ENCODE measurements around the gene GSX2. TPM values are rescaled to one million over a fixed set of nuclear protein-coding genes. Genes with fewer than 3 reads are reported as not detected.
"Not testable (repeated sequence)": the region's sequence is repeated elsewhere in the genome, so short reads cannot be mapped to it uniquely, and the experiment has no call there.

Gene GSX2
- total RNA-seq, 2 donors from 2014 or later: not detected

GRCh38 chr4:54118850-54119589 lies 19.1 kb downstream of the GSX2 start:
- TF ChIP-seq, protein P1, sequence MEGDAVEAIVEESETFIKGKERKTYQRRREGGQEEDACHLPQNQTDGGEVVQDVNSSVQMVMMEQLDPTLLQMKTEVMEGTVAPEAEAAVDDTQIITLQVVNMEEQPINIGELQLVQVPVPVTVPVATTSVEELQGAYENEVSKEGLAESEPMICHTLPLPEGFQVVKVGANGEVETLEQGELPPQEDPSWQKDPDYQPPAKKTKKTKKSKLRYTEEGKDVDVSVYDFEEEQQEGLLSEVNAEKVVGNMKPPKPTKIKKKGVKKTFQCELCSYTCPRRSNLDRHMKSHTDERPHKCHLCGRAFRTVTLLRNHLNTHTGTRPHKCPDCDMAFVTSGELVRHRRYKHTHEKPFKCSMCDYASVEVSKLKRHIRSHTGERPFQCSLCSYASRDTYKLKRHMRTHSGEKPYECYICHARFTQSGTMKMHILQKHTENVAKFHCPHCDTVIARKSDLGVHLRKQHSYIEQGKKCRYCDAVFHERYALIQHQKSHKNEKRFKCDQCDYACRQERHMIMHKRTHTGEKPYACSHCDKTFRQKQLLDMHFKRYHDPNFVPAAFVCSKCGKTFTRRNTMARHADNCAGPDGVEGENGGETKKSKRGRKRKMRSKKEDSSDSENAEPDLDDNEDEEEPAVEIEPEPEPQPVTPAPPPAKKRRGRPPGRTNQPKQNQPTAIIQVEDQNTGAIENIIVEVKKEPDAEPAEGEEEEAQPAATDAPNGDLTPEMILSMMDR (IDR thresholded peaks at IDR 0.05): no peak
- H3K4me3 ChIP-seq: no peak overlapping the region
- DNase-seq (ENCODE audit: low spot score) (no peak), ATAC-seq (ENCODE audit: insufficient number of reproducible peaks, low FRiP score, low read depth) (no peak)
- H3K36me3 ChIP-seq: no peaks in the 10 kb centered on the region
- no peak overlapping the region for H3K27ac ChIP-seq
- no peaks in the 10 kb centered on the region for H3K4me1 ChIP-seq (ENCODE audit: control insufficient read depth in 1 of 2, low read depth in 2 of 2)
- H3K27me3 ChIP-seq (replicated peaks; ENCODE audit: insufficient read depth): no peaks in the 10 kb centered on the region
- H3K9me3 ChIP-seq: no peaks in the 10 kb centered on the region

GRCh38 chr4:54120518-54120917 lies 20.6 kb downstream of the GSX2 start:
- no peaks in the 10 kb centered on the region for H3K27me3 ChIP-seq (replicated peaks; ENCODE audit: insufficient read depth)
- H3K4me1 ChIP-seq (ENCODE audit: control insufficient read depth in 1 of 2, low read depth in 2 of 2): no peaks in the 10 kb centered on the region
- no peak overlapping the region for H3K4me3 ChIP-seq
- no peaks in the 10 kb centered on the region for H3K9me3 ChIP-seq
- DNase-seq (ENCODE audit: low spot score) (no peak), ATAC-seq (ENCODE audit: insufficient number of reproducible peaks, low FRiP score, low read depth) (no peak)
- H3K27ac ChIP-seq: no peak overlapping the region
- H3K36me3 ChIP-seq: no peaks in the 10 kb centered on the region
- TF ChIP-seq, protein P1 (IDR thresholded peaks at IDR 0.05): no peak

GRCh38 chr4:54127660-54128059 lies 27.7 kb downstream of the GSX2 start:
- TF ChIP-seq, protein P1 (IDR thresholded peaks at IDR 0.05): no peak
- Histone ChIP-seq H3K9me3 (peaks cover 3% of the 10 kb centered on the region), H3K4me3 (no peak overlapping the region), H3K4me1 (ENCODE audit: control insufficient read depth in 1 of 2, low read depth in 2 of 2) (no peaks in the 10 kb centered on the region), H3K27ac (no peak overlapping the region), H3K27me3 (replicated peaks; ENCODE audit: insufficient read depth) (no peaks in the 10 kb centered on the region), H3K36me3 (no peaks in the 10 kb centered on the region)
- no peak for ATAC-seq (ENCODE audit: insufficient number of reproducible peaks, low FRiP score, low read depth)
- no peak for DNase-seq (ENCODE audit: low spot score)

DNA sequence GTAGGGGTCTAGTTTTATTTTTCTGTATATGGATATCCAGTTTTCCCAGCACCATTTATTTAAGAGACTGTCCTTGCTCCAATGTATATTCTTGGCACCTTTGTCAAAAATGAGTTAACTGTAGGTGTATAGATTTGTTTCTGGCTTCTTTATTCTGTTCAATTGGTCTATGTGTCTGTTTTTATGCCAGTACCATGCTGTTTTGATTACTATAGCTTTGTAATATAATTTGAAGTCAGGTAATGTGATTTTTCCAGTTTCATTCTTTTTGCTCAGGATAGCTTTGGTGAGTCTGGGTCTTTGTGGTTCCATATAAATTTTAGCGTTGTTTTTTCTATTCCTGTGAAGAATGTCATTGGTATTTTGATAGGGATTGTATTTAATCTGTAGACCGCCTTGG lies 28.7 kb downstream of the GSX2 start:
- not testable (repeated sequence) for H3K27ac ChIP-seq; ATAC-seq (ENCODE audit: insufficient number of reproducible peaks, low FRiP score, low read depth)

GRCh38 chr4:54139332-54139731 lies 39.4 kb downstream of the GSX2 start:
- no peaks in the 10 kb centered on the region for H3K4me1 ChIP-seq (ENCODE audit: control insufficient read depth in 1 of 2, low read depth in 2 of 2)
- no peak overlapping the region for H3K27ac ChIP-seq
- no peaks in the 10 kb centered on the region for H3K9me3 ChIP-seq
- no peaks in the 10 kb centered on the region for H3K27me3 ChIP-seq (replicated peaks; ENCODE audit: insufficient read depth)
- ATAC-seq (ENCODE audit: insufficient number of reproducible peaks, low FRiP score, low read depth) (no peak), DNase-seq (ENCODE audit: low spot score) (no peak)
- no peak overlapping the region for H3K4me3 ChIP-seq
- no peaks in the 10 kb centered on the region for H3K36me3 ChIP-seq
- TF ChIP-seq, protein P1 (IDR thresholded peaks at IDR 0.05): no peak

More for the DNA sequence above, 28.7 kb downstream of the GSX2 start:
- H3K27me3 ChIP-seq (replicated peaks; ENCODE audit: insufficient read depth); DNase-seq (ENCODE audit: low spot score); H3K9me3 ChIP-seq; H3K36me3 ChIP-seq; H3K4me3 ChIP-seq; H3K4me1 ChIP-seq (ENCODE audit: control insufficient read depth in 1 of 2, low read depth in 2 of 2): not testable (repeated sequence)

DNA sequence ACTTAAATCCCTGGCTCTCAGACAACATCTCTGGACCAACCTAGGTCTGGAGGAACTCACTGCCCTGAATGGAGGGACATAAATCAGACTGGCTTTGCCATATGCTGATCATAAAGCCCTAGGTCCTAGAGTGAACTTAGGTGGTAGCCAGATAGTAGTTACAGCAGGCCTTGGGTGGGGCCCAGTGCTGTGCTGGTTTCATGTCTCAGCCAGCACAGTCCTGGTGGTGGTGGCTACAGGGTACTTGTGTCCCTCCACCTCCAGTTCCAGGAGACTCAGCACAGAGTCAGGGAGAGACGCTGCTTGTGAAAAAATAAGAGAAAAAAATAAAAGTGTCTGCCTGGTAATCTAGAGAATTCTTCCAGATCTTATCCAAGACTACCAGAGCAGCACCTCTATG lies 40.3 kb downstream of the GSX2 start:
- TF ChIP-seq, protein P1 (IDR thresholded peaks at IDR 0.05): no peak
- no peaks in the 10 kb centered on the region for H3K9me3 ChIP-seq

More for the DNA sequence above, 40.3 kb downstream of the GSX2 start:
- Histone ChIP-seq H3K4me3 (no peak overlapping the region), H3K36me3 (no peaks in the 10 kb centered on the region), H3K27me3 (replicated peaks; ENCODE audit: insufficient read depth) (no peaks in the 10 kb centered on the region), H3K4me1 (ENCODE audit: control insufficient read depth in 1 of 2, low read depth in 2 of 2) (no peaks in the 10 kb centered on the region), H3K27ac (no peak overlapping the region)
- no peak for ATAC-seq (ENCODE audit: insufficient number of reproducible peaks, low FRiP score, low read depth)
- DNase-seq (ENCODE audit: low spot score): no peak
